NCI-H82 treated with DMSO at 0.1 percent for 48 hours (cell line): ENCODE results near the gene SDC3.

Source experiments
- DNase-seq: peaks from one replicate; lab custom pipeline; 2025; ENCODE audit not compliant: unreplicated experiment; lab: John Stamatoyannopoulos, UW

Gene SDC3

DNA sequence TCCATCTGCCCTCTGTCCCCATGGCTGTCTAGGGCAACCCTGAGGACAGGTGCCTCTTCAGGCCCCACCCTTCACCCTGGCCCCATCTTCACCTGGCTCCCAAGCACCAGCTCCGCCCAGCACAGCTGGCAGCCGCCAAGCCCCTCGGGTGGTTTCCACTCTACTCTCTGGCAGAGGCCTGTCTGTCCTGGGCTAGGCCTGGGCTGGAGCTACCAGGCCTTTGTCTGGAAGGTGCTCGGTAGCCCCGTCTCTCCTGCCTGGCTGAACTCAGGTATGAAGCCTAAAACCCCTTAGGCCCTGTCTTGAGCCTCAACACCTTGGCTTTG is 17.4 kb downstream of the SDC3 start:
- DNase-seq = no peak

- DNase-seq = no peak
Observed at GRCh38 chr1:30890502-30891226, 17.9 kb downstream of the SDC3 start.

DNA sequence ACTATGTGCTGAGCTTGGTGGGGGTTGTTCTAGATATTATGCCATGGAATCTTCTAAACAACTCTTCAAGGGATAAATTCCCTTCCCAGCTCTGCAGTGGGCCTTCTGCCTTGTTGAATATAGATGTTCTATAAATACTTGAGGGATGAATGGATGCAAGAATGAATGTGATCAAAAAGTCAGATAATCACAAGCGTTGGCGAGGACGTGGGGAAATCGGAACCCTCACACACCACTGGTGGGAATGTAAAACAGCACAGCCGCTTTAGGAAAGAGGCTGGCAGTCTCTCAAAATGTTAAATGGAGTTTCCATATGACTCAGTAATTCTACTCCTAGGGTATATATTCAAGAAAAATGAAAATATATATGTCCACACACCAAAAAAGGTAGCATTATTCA is 19.0 kb downstream of the SDC3 start:
- no peak for DNase-seq

DNA sequence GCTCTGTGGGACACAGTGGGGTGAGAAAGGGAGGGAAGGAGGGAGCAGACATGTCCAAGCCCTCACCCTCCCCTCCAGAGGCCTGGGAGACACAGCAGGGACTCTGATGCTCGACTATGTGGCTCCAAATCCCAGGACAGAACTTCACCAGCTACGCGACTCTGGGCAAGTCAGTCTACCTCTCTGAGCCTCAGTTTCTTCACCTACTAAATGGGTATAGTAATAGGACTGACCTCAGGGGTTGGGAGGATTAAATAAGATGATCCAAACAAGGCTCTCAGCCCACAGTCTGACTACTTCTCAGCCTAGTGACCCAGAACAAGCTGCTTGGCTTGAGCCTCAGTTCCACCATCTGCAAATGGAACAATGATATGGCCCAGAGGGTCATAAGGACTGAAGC is 19.6 kb downstream of the SDC3 start:
- no peak for DNase-seq

DNA sequence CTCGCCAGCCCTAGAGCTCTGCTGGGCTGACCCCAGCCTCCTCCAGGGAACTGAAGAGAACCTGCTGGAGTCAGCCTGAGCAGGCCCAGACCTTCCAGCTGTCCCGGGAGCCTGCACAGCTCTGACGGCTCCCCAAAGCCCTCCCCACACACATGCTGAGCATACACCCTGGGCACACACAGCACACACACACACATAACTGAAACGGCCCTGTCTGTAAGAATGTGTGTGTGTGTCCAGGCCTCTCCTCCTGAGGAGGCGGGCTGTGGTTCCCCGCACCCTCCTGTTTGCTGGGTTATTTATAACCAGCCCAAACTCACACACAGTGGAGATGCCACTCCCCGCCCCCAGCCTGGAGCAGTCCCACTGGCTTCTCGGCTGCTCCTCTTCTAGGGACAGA is 20.2 kb downstream of the SDC3 start:
- DNase-seq = no peak

DNA sequence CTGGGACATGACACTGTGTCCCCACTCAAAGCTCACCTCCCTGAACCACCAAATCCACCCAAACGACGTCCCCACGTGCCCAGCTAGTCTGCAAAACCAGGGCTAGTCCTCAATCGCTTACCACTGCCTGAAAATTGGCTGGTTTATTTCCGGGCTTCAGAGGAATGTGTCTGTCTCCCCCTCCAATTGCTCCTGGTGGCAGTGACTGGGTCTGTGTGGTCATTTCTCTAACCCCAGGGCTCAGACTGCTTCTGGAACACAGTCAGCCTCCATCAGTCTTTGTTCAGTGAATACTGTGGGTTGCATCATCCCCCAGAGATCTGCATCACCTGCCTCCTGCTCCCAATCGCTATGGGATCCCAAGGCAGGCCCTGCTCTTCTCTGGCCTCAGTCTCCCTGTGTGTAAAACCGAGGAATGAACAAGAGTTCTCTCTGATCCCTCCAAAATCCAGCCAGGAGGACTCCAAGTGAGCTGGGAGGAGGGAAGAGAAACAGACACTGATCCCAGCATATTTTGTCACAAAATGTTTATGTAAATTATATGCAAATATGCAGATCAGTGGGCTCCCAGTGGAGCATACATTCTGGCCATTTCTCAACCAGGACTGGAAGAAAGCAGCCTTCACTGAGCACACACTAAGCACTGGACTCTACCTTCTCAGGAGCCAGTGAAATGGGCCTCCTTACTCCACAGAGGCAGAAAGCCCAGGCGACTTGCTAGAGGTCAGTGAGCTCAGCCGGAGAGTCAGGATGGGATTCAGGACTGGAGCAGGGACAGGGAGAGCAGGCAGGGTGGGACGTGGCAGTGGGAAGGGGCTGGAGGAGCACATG is 20.9 kb downstream of the SDC3 start:
- DNase-seq = no peak

DNA sequence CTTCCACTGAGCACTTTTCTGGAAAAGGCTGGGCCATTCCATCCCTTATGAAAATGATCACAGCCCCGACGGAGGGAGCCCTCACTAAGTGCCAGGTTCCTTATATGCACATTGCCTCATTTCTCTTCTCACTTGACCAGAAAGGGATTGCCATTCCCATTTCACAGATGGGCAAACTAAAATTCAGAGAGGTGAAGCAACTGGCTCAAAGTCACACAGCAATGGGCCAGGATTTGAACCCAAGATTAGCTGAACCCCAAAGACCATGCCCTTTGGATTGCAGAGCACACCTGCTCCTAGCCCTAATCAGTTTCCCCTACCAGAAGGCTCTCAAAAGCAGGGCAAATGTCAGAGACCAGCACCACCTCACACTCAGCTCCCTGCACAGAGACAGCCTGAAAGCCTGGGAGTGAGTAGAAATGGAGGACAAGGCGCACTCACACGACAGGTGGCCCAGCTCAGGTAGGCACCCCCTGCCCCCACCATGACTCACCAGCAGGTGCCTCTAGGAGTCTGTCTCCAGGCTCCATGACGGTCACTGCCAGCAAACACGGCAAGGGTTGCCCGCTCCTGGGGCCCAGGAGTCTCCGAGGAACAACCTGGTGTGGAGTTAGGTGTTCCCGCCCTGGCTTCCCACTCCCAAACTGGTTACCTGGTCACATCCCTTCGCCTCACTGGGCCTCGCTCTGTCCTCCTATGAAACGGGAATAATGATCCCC is 21.7 kb downstream of the SDC3 start:
- no peak for DNase-seq

DNA sequence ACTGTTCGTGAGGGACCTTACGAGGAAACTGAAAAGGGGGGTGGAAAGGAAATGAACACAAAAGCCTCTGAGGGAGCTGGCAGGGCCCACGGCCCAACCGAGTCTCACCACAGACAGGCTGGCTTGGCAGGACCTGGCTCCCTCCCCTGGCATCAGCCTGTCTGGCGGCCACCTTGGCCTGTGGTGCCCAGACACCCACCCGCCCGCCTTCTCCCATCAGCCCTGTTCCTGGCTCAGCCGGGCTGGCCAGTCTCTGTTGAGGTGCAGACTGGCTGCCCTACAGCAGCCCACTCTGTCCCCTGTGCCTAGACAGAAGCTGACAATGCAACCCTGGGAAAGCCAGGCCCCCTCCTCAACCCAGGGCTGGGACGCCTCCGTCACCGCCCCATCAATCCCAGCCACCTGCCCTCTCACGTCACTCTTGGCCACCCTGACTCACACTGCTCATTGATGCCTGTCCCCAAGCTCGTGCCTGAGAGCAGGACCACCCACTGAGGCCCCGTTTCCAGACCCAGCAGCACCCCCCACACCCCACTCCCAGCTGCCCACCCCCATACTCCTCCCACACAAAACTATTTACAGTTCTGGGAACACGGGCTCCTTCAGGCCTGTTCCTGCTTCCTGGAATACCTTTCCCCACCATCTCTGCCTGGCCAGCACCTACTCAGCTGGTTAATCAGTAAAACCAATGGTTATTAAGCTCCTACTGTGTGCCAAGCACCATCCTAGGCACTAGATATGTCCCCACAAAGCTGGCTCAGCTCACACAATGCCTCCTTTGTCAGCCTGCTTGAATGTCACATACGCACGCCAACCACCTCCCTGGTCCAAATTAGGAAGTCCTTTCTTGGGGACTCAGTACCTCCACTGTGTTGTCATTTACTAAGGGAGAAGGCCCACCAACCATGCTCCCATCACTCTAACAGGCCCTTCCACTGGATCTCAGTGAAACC is 22.7 kb downstream of the SDC3 start:
- no peak for DNase-seq

DNA sequence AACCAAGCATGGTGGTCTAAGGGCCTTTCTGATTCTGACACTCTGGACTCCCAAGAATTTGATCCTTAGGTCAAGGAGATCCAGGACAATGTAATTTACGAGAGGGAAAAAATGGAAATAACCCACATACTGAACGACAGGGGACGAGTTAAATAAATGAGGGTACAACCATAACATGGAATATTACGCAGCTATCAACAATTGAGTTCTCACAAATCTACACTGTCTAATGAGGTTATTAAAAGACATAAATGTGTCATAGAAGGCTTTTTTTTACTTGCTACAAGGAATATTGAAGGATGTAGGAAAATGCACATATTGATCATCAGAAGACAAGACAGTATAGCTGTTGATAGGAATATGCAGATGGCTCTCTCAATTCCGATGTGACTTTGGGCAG is 23.8 kb downstream of the SDC3 start:
- no peak for DNase-seq

DNA sequence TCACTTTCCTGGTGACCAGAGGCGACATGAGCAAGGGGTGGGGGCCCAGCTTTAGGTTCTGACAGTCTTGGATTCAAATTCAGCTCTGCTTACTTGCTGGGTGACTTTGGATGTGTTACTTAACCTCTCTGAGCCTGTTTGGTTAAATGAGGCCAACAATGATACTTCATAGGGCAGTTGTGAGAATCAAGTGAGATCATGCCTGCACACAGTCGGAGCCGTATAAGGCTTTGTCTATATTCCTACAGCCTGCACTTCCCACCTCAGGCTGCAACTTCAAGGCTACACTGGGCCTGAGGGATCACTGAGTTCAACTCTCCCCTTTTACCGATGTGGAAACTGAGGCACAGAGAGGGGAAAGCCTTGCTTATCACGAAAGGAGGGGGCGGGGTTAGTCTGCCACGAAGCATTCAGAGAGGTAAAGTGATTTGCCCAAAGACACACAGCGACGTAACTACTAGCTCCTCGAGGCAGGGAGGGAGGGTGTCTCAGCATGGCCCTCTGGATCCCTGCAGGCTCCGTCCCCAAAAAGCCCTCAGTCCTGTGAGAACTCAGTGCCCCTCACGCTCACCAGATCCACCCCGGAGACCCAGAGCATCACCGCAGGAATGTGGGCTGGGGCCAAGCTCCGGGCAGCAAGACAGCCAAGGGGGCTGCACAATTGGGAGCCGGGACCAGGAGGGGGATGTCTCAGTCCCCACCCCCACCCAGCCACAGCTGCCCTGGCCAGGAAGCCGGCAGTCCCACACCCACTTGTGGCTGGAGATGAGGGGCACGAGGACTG is 25.0 kb downstream of the SDC3 start:
- no peak for DNase-seq

DNA sequence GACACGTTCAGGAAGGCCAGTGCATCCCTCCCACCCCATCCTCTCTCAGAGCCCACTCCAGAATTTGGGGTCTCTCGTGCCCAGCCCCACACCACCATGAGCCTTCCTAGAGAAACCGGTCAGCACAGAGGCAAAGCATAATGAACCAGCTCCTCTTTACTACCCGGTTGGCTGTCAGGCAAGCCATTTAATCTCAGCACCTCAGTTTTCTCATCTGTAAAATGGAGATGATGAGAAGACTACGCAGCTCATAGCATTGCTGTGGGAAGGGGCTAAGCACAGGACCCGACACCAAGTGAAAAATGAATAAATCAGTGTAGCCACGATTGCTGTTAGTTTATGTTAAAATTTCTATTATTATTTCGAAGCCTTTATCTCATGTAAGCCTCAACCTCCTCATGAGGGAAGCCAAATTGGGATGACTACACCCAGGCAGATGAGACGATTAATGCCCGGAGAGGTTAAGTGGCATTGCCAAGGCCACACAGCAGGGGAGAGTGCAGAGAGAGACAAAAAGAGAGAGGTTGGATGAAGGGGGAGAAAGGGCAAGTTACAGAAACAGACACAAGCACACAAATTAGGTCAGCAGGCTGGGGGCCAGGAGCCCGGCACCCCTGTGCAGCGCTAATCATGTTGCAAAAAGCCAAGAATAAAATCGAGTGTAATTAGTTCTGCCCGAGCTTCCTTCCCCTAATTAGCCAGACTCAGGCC is 25.7 kb downstream of the SDC3 start:
- no peak for DNase-seq

GRCh38 chr1:30881319-30882181 is 27.0 kb downstream of the SDC3 start:
- DNase-seq = no peak

DNA sequence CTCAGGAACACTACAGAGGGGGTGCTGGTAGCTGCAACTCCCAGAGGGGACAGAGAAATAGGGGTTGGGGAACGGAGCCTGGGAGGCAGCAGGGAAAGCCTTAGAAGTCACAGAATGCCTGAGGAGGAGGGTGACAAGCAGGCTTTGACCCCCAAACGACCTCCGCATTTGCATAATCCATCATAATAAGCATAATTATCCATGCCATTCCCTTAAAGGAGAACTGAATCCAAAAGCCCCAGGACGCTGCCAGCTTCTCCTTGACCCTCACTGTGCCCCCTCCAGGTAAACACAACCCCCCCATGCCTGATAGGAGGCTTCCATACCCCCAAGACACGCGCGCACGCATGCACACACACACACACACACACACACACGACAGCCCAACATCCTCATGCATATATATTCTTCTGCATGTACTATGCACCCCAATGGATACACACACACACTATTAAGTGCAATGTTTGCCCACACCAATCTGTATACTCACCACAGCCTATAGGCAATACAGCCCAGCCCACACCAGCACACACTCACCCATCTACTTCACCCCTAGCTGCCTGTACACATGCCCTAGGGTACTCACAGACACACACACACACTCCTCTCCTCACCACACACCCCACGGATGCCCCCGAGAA is 27.8 kb downstream of the SDC3 start:
- no peak for DNase-seq

- DNase-seq = no peak
Observed at GRCh38 chr1:30879940-30880677, 28.4 kb downstream of the SDC3 start.

GRCh38 chr1:30879126-30879786 is 29.3 kb downstream of the SDC3 start:
- no peak for DNase-seq

DNA sequence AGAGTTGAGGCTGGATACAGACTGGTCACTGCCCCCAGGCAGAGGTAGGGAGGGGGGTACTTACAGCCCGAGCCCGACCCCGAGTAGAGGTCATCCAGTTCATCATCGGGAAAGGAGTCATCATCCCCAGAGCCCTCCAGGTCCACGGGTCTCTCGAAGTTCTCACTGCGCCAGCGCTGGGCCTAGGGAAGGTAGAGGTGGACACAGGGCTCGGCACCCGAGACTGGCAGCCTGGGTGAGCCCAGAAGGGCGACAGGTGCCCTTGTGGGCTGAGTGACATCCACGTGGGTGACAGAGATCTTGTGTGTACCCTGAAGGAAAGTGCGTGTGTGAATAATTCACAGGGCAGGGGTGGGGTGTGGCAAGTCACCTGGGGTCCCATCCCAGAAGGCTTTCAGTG is 30.0 kb downstream of the SDC3 start:
- no peak for DNase-seq

- DNase-seq = no peak
Observed at GRCh38 chr1:30878016-30878415, 30.5 kb downstream of the SDC3 start.
